K562 (cell line): ENCODE data around the gene CEP72. TPM values are rescaled to one million over a fixed set of nuclear protein-coding genes. Genes with fewer than 3 reads are reported as not detected.

Experiments used
- ATAC-seq: fragments of 200-7000 bp; cut with Tn5 transposase; 3 replicates; pipeline ENCODE4 v1.9.1; 2020; ENCODE audit warnings: moderate library complexity
- BruUV-seq: library from RNA; stranded (reverse); fragments of 400-500 nt; replicated peaks from 2 replicates; lab custom pipeline; 2021; lab: Mats Ljungman, UMichigan
- CTCF ChIA-PET: fragments of 300-600 bp; formaldehyde crosslinking; extraction: SDS; loops from one replicate; lab custom pipeline; 2021; ENCODE audit warnings: low intra/inter-chr PET ratio; lab: Yijun Ruan, JAX
- POLR2A ChIA-PET: fragments of 300-600, 350-650 bp; sonication (Branson Sonifier 250); formaldehyde crosslinking; extraction: SDS; loops from one replicate; lab custom pipeline; 2021; ENCODE audit warnings: antibody characterized with exemption, inconsistent platforms; lab: Yijun Ruan, JAX
- DNase-seq, 4 experiments: peaks; one replicate each; pipeline versions ENCODE4 v3.0.0 to v3.0.0-alpha.2; 2011 to 2018; ENCODE audit warnings: low spot score in 3 of 4, mixed read lengths in 3 of 4; ENCODE audit errors: extremely low read depth in 1 of 4
- FAIRE-seq: peaks from 2 replicates; lab custom pipeline; 2011; peaks lifted over from hg19 to GRCh38; lab: Jason Lieb, UNC
- H2AFZ ChIP-seq: 2 replicates; pipeline ENCODE4 v1.6.0; 2011; ENCODE audit warnings: low read depth, low read length, control low read depth, inconsistent platforms
- H3K27ac ChIP-seq: fragments of 200-600 bp; 3 replicates; pipeline ENCODE4 v1.8.0; 2011; ENCODE audit warnings: low read depth, mild to moderate bottlenecking, control low read depth, inconsistent platforms, low read length, moderate library complexity, mixed read lengths; ENCODE audit errors: extremely low read depth
- H3K27me3 ChIP-seq, 2 experiments: fragments of 300-600 bp in 1 of 2; 2 replicates in 1 of 2; 3 replicates in 1 of 2; pipeline versions ENCODE4 v1.6.0 to v1.8.0; 2011; ENCODE audit warnings: inconsistent platforms in 2 of 2, low read length in 2 of 2, mild to moderate bottlenecking in 1 of 2, mixed read lengths in 1 of 2, moderate library complexity in 1 of 2; ENCODE audit not compliant: control insufficient read depth in 2 of 2, insufficient read depth in 2 of 2
- H3K36me3 ChIP-seq: fragments of 300-600 bp; 3 replicates; pipeline ENCODE4 v1.8.0; 2011; ENCODE audit warnings: mild to moderate bottlenecking, low read length, inconsistent platforms; ENCODE audit not compliant: control insufficient read depth, insufficient read depth
- H3K4me1 ChIP-seq, 2 experiments: fragments of 200-600 bp in 1 of 2; replicated peaks in 1 of 2; 2 replicates in 1 of 2; 3 replicates in 1 of 2; pipeline versions ENCODE4 v1.5.1 to v1.8.0; 2011; ENCODE audit warnings: inconsistent platforms in 2 of 2, low read length in 2 of 2, mild to moderate bottlenecking in 1 of 2, mixed read lengths in 1 of 2, moderate library complexity in 1 of 2; ENCODE audit not compliant: control insufficient read depth in 2 of 2, insufficient read depth in 2 of 2
- H3K4me2 ChIP-seq: 2 replicates; pipeline ENCODE4 v1.6.1; 2011; ENCODE audit warnings: low read length, control low read depth, inconsistent platforms, mixed read lengths; ENCODE audit not compliant: insufficient read depth
- H3K4me3 ChIP-seq: fragments of 200-600 bp; sonication (generic), shearing (Covaris generic); 2 replicates; pipeline ENCODE4 v1.5.1; 2016; ENCODE audit warnings: control low read depth, inconsistent platforms
- H3K79me2 ChIP-seq: fragments of 200-600 bp; 3 replicates; pipeline ENCODE4 v1.8.0; 2011; ENCODE audit warnings: low read length, inconsistent platforms; ENCODE audit not compliant: control insufficient read depth, insufficient read depth
- H3K9ac ChIP-seq, 2 experiments: 2 replicates each; pipeline versions ENCODE4 v1.6.0 to v1.6.1; 2011; ENCODE audit warnings: low read depth in 2 of 2, low read length in 2 of 2, control low read depth in 1 of 2, inconsistent platforms in 1 of 2, mild to moderate bottlenecking in 1 of 2, mixed read lengths in 1 of 2; ENCODE audit not compliant: insufficient read depth in 1 of 2
- H3K9me1 ChIP-seq: one replicate; pipeline ENCODE4 v1.6.0; 2011; ENCODE audit warnings: inconsistent platforms, mild to moderate bottlenecking, low read length, moderate library complexity; ENCODE audit not compliant: control insufficient read depth, insufficient read depth
- H3K9me3 ChIP-seq: replicated peaks from 2 replicates; pipeline ENCODE4 v1.5.1; 2011; ENCODE audit warnings: low read depth, low read length, inconsistent platforms; ENCODE audit not compliant: control insufficient read depth, insufficient read depth
- H4K20me1 ChIP-seq: replicated peaks from 2 replicates; pipeline ENCODE4 v1.6.1; 2011; ENCODE audit warnings: low read length, inconsistent platforms, mixed read lengths; ENCODE audit not compliant: control insufficient read depth, insufficient read depth
- ASH1L ChIP-seq: fragments of 450-650 bp; IDR thresholded peaks from 2 replicates; pipeline ENCODE4 v1.6.1; 2018; ENCODE audit warnings: borderline replicate concordance, mild to moderate bottlenecking, low read depth; ENCODE audit not compliant: partially characterized antibody
- NFYB ChIP-seq: IDR thresholded peaks from 2 replicates; pipeline ENCODE4 v1.6.1; 2011; ENCODE audit warnings: mild to moderate bottlenecking, moderate library complexity; ENCODE audit not compliant: insufficient read length; ENCODE audit errors: extremely low read depth
- POLR2AphosphoS5 ChIP-seq: IDR thresholded peaks from 2 replicates; pipeline ENCODE4 v1.6.1; 2011; ENCODE audit warnings: mild to moderate bottlenecking, low read depth, low read length, moderate library complexity; ENCODE audit not compliant: control insufficient read depth, insufficient read depth
- RAD21 ChIP-seq, 2 experiments: fragments of 250-450 bp in 1 of 2; fragments of 450-650 bp in 1 of 2; sonication (Bioruptor Pico) in 1 of 2; formaldehyde crosslinking in 1 of 2; IDR thresholded peaks in 1 of 2; conservative IDR thresholded peaks in 1 of 2; 2 replicates each; pipeline versions ENCODE4 v1.4.0 to v1.8.0; 2020 to 2022; ENCODE audit warnings: mild to moderate bottlenecking in 2 of 2, moderate library complexity in 1 of 2
- XRCC3 ChIP-seq: fragments of 450-650 bp; IDR thresholded peaks from 2 replicates; pipeline ENCODE4 v1.6.1; 2017; ENCODE audit warnings: mild to moderate bottlenecking, moderate library complexity
- ZC3H11A ChIP-seq: IDR thresholded peaks from 2 replicates; pipeline ENCODE4 v1.6.1; 2012; ENCODE audit warnings: low read depth, low read length, improper control_type of control experiment
- ZNF174 ChIP-seq: fragments of 250-450 bp; sonication (Bioruptor Pico); IDR thresholded peaks from 2 replicates; pipeline ENCODE4 v1.4.0; 2020; ENCODE audit warnings: mild to moderate bottlenecking
- WGBS: fragments of 100-300 bp; shearing (Covaris generic); methylation state at CpG from one replicate; pipeline ENCODE4 v1.1.6; 2016; ENCODE audit warnings: low coverage, mixed read lengths; ENCODE audit not compliant: insufficient coverage; ENCODE audit errors: missing lambda C conversion rate; 5-methylcytosine and 5-hydroxymethylcytosine counted together
- in situ Hi-C: fragments of 300-500 bp; cut with MboI; formaldehyde crosslinking; loops from 4 replicates; pipeline ENCODE4 v1.15.0; 2018; ENCODE audit warnings: inconsistent platforms, mixed read lengths
- intact Hi-C: fragments of 100-400 bp; cut with micrococcal nuclease; formaldehyde crosslinking; loops from 2 replicates; pipeline ENCODE4 v1.14.2; 2022
- polyA plus RNA-seq, 8 experiments: library from polyadenylated mRNA; depleted of rRNA in 4 of 8; stranded (reverse) in 5 of 8; unstranded in 3 of 8; fragments of >200 nt; fragmentation: Nextera tagmentation in 2 of 8; fragmentation: Illumina TruSeq in 1 of 8; extraction: Ambion mirVana in 2 of 8; extraction: Trizol in 1 of 8; gene quantifications; 2 replicates each; pipeline versions ENCODE4 v1.2.1 to v1.2.3, GENCODE V29; 2011 to 2014; ENCODE audit warnings: inconsistent platforms in 1 of 8, missing spikeins in 1 of 8
- total RNA-seq, 7 experiments: library from RNA; depleted of rRNA in 6 of 7; stranded (reverse); fragments of >200 nt in 6 of 7; fragmentation: Illumina TruSeq in 2 of 7; extraction: Trizol in 2 of 7; gene quantifications; 2 replicates each; pipeline versions ENCODE4 v1.2.1 to v1.2.3, GENCODE V29; 2011 to 2021; ENCODE audit warnings: low replicate concordance in 1 of 7
- TF ChIP-seq, protein P1 (sequence below): fragments of 450-650 bp; IDR thresholded peaks from 2 replicates; pipeline ENCODE4 v1.6.1; 2018; ENCODE audit not compliant: partially characterized antibody

CEP72 gene
- total and polyA plus RNA-seq, 9 of the 15 experiments (the other 6 are each of a cell fraction or from before 2014, with no cell fraction given), result 0.89 to 38.1 (median 14.2) TPM

DNA sequence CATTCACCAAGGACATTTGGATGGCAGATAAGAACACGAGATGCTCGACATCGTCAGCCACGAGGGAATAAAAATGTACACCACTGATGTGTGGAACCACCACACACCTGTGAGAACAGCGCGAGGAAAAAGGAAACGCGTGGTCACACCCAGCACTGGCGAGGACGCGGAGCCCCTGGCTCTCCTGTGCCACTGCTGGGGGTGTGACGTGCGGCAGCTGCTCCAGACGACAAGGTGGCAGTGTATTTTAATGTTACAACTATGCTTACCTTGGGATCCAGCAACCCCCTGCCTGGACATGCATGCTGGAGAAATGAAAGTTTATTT lies 13.6 kb upstream of the CEP72 start:
- ATAC-seq (no peak), FAIRE-seq (no peak), DNase-seq (no peak)
- no peaks in the 10 kb centered on the region for H3K9me1 ChIP-seq
- no peaks in the 10 kb centered on the region for H3K9me3 ChIP-seq
- BruUV-seq, result no TSS peak
- ChIA-PET POLR2A (no interaction called here), CTCF (no interaction called here)
- in situ Hi-C loops (no loop called here), intact Hi-C loops (no loop called here)
- H3K27me3 ChIP-seq, result peaks cover 69 to 74% of the 10 kb centered on the region in 2 experiments
- H3K4me1 ChIP-seq, result peaks cover 0 to 13% of the 10 kb centered on the region in 2 experiments; a peak in 1 of 5 replicates
- TF ChIP-seq POLR2AphosphoS5 (no peak), ASH1L (no peak), ZNF174 (no peak), NFYB (no peak), ZC3H11A (no peak)
- no peak overlapping the region for H2AFZ ChIP-seq
- no peak overlapping the region for H3K9ac ChIP-seq
- 1% methylated on average over 14 of the region's 14 CpGs for WGBS
- no peak overlapping the region for H3K4me3 ChIP-seq
- no peak overlapping the region for H3K4me2 ChIP-seq
- no peak overlapping the region for H3K27ac ChIP-seq
- no peaks in the 10 kb centered on the region for H3K79me2 ChIP-seq
- no peaks in the 10 kb centered on the region for H3K36me3 ChIP-seq
- H4K20me1 ChIP-seq, result peaks cover 5% of the 10 kb centered on the region; the same call in 1 of the 2 replicates

GRCh38 chr5:600886-601541 lies 11.1 kb upstream of the CEP72 start:
- Histone ChIP-seq H3K4me1 (peaks cover 0 to 18% of the 10 kb centered on the region in 2 experiments; a peak in 1 of 5 replicates), H3K9ac (no peak overlapping the region), H4K20me1 (peaks cover 5% of the 10 kb centered on the region; the same call in 1 of the 2 replicates), H3K36me3 (no peaks in the 10 kb centered on the region), H3K27ac (no peak overlapping the region), H3K9me3 (no peaks in the 10 kb centered on the region), H3K27me3 (peaks cover 60 to 81% of the 10 kb centered on the region in 2 experiments), H3K4me2 (no peak overlapping the region), H3K79me2 (no peaks in the 10 kb centered on the region), H2AFZ (no peak overlapping the region), H3K9me1 (no peaks in the 10 kb centered on the region), H3K4me3 (no peak overlapping the region)
- DNase-seq, result no peak
- intact Hi-C loops (no loop called here), in situ Hi-C loops (no loop called here)
- no peak for ATAC-seq
- no peak for FAIRE-seq
- TF ChIP-seq, protein P1, sequence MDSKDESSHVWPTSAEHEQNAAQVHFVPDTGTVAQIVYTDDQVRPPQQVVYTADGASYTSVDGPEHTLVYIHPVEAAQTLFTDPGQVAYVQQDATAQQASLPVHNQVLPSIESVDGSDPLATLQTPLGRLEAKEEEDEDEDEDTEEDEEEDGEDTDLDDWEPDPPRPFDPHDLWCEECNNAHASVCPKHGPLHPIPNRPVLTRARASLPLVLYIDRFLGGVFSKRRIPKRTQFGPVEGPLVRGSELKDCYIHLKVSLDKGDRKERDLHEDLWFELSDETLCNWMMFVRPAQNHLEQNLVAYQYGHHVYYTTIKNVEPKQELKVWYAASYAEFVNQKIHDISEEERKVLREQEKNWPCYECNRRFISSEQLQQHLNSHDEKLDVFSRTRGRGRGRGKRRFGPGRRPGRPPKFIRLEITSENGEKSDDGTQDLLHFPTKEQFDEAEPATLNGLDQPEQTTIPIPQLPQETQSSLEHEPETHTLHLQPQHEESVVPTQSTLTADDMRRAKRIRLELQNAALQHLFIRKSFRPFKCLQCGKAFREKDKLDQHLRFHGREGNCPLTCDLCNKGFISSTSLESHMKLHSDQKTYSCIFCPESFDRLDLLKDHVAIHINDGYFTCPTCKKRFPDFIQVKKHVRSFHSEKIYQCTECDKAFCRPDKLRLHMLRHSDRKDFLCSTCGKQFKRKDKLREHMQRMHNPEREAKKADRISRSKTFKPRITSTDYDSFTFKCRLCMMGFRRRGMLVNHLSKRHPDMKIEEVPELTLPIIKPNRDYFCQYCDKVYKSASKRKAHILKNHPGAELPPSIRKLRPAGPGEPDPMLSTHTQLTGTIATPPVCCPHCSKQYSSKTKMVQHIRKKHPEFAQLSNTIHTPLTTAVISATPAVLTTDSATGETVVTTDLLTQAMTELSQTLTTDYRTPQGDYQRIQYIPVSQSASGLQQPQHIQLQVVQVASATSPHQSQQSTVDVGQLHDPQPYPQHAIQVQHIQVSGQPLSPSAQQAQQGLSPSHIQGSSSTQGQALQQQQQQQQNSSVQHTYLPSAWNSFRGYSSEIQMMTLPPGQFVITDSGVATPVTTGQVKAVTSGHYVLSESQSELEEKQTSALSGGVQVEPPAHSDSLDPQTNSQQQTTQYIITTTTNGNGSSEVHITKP, result no peak
- TF ChIP-seq RAD21 (CRISPR knock-in tag; conservative IDR thresholded peaks at IDR 0.05 in 1 of 2, IDR thresholded peaks at IDR 0.05 in 1 of 2), result no peak
- no peak for TF ChIP-seq XRCC3
- POLR2A ChIA-PET, result interaction anchor here (0.6 to 1.2 kb wide), 3 partner anchors 11 to 28 kb away, joined by 3 to 4 read pairs (median 3); no protein-coding TSS in a partner anchor
- WGBS, result 10% methylated on average over 26 of the region's 26 CpGs
- CTCF ChIA-PET, result interaction anchor here (0.5 kb wide), 1 partner anchor 270 kb away, joined by 3 read pairs; no protein-coding TSS in a partner anchor
- no TSS peak for BruUV-seq
